Stomach smooth muscle (tissue), 2 donors: ENCODE results near the gene KDM7A.

Experiments used
- H3K27ac ChIP-seq: one replicate; pipeline ENCODE4 v1.7.0; 2013; ENCODE audit warnings: mild to moderate bottlenecking, low read length, inconsistent platforms
- H3K27me3 ChIP-seq, 2 donors: one replicate each; pipeline ENCODE4 v1.7.0; 2013; ENCODE audit warnings: low read length in 2 of 2; ENCODE audit not compliant: insufficient read depth in 2 of 2, control insufficient read depth in 1 of 2
- H3K36me3 ChIP-seq, 2 donors: one replicate each; pipeline ENCODE4 v1.7.0; 2013; ENCODE audit warnings: low read length in 2 of 2; ENCODE audit not compliant: control insufficient read depth in 2 of 2, insufficient read depth in 2 of 2
- H3K4me1 ChIP-seq: one replicate; pipeline ENCODE4 v1.7.0; 2013; ENCODE audit warnings: low read length; ENCODE audit not compliant: control insufficient read depth, insufficient read depth
- H3K4me3 ChIP-seq, 2 donors: one replicate each; pipeline ENCODE4 v1.7.0; 2013; ENCODE audit warnings: low read length in 2 of 2
- H3K9ac ChIP-seq, 2 donors: one replicate each; pipeline ENCODE4 v1.7.0; 2013; ENCODE audit warnings: low read length in 2 of 2, mild to moderate bottlenecking in 1 of 2
- H3K9me3 ChIP-seq, 2 donors: one replicate each; pipeline ENCODE4 v1.7.0; 2013; ENCODE audit warnings: low read length in 2 of 2; ENCODE audit not compliant: control insufficient read depth in 2 of 2
- donor health status: healthy.
- donor health status: Pancreatic carcinoma.

Gene KDM7A

GRCh38 chr7:140176811-140177702 lies at the start of gene KDM7A:
Gene KDM7A (minus strand): TSS chr7:140176983. CDS start chr7:140176937, 46 bp downstream.
- Histone ChIP-seq H3K9me3 (no peaks in the 10 kb centered on the region), H3K27me3 (no peaks in the 10 kb centered on the region), H3K4me3 (peak within 1 kb of the TSS; percentile 74 to 91), H3K4me1 (no peaks in the 10 kb centered on the region), H3K36me3 (no peaks in the 10 kb centered on the region), H3K9ac (peak within 1 kb of the TSS; percentile 83 to 86), H3K27ac (peak within 1 kb of the TSS; percentile 98)

- H3K27ac ChIP-seq, result no peak overlapping the region
- no peaks in the 10 kb centered on the region for H3K9me3 ChIP-seq
- no peak overlapping the region for H3K4me3 ChIP-seq
- H3K36me3 ChIP-seq, result no peaks in the 10 kb centered on the region
- H3K4me1 ChIP-seq, result peaks cover 11% of the 10 kb centered on the region
- H3K27me3 ChIP-seq, result peaks cover 2 to 3% of the 10 kb centered on the region in 2 donors
- H3K9ac ChIP-seq, result no peak overlapping the region
These were observed 48.9 kb upstream of the KDM7A start for GRCh38 chr7:140225562-140226249.

GRCh38 chr7:140223515-140224221 lies 46.9 kb upstream of the KDM7A start:
- H3K9ac ChIP-seq, result no peak overlapping the region
- no peak overlapping the region for H3K27ac ChIP-seq
- no peak overlapping the region for H3K4me3 ChIP-seq
- no peaks in the 10 kb centered on the region for H3K4me1 ChIP-seq
- H3K36me3 ChIP-seq, result no peaks in the 10 kb centered on the region
- no peaks in the 10 kb centered on the region for H3K9me3 ChIP-seq
- H3K27me3 ChIP-seq, result peaks cover 0 to 2% of the 10 kb centered on the region in 2 donors

- H3K9ac ChIP-seq, result no peak overlapping the region
- no peaks in the 10 kb centered on the region for H3K4me1 ChIP-seq
- H3K27ac ChIP-seq, result no peak overlapping the region
- H3K4me3 ChIP-seq, result no peak overlapping the region
- H3K9me3 ChIP-seq, result no peaks in the 10 kb centered on the region
- peaks cover 0 to 2% of the 10 kb centered on the region in 2 donors for H3K27me3 ChIP-seq
- no peaks in the 10 kb centered on the region for H3K36me3 ChIP-seq
These were observed 46.0 kb upstream of the KDM7A start for GRCh38 chr7:140222814-140223213.

DNA sequence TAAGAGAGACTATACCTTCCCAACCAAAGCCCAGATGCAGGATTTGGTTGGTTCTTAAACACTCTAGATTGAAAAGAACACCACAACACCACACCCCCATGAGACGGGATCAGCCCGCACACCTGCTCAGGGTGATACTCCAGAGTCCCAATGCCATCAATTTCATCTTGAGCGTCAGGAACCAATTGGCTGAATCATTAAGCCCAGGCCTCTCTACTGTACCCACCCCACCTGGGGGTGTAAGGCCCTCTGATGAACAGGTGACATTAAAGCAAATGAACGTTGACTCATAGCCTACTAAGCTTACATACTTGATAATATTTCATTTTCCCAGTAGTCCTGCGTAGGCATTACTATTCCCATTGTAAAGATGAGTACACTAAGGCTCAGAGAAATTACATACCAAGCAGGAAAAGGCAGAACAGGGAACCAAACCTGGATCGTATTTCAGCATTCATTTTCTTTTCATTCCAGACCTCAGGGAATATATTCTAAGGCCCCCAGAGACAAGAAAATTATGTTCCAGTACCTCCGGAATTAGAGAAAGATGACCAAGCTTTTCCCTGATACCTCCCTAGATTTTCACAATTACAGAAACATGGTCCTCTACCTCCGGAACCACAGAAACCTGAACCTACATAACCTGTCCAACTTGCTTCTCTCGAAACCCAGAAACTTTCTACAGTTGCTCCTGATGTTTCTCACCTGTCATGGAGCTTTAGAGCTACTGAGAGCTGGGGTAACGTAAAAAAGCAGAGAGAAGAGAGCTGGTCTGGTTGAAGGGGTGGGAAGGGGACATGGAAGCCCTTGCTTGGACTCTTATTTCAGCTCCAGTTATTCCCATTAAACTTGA lies 43.1 kb upstream of the KDM7A start:
- Histone ChIP-seq H3K9me3 (peaks cover 0 to 6% of the 10 kb centered on the region in 2 donors), H3K27me3 (peaks cover 0 to 2% of the 10 kb centered on the region in 2 donors), H3K9ac (no peak overlapping the region), H3K27ac (no peak overlapping the region), H3K36me3 (no peaks in the 10 kb centered on the region), H3K4me1 (no peaks in the 10 kb centered on the region), H3K4me3 (no peak overlapping the region)

- peaks cover 0 to 6% of the 10 kb centered on the region in 2 donors for H3K9me3 ChIP-seq
- no peak overlapping the region for H3K27ac ChIP-seq
- H3K27me3 ChIP-seq, result peaks cover 0 to 2% of the 10 kb centered on the region in 2 donors
- no peak overlapping the region for H3K9ac ChIP-seq
- H3K4me1 ChIP-seq, result no peaks in the 10 kb centered on the region
- no peak overlapping the region for H3K4me3 ChIP-seq
- H3K36me3 ChIP-seq, result no peaks in the 10 kb centered on the region
These were observed 41.9 kb upstream of the KDM7A start for GRCh38 chr7:140218656-140219055.

- no peak overlapping the region for H3K4me3 ChIP-seq
- no peak overlapping the region for H3K9ac ChIP-seq
- H3K4me1 ChIP-seq, result no peaks in the 10 kb centered on the region
- no peaks in the 10 kb centered on the region for H3K36me3 ChIP-seq
- H3K27ac ChIP-seq, result no peak overlapping the region
- H3K9me3 ChIP-seq, result peaks cover 0 to 6% of the 10 kb centered on the region in 2 donors
- H3K27me3 ChIP-seq, result peaks cover 0 to 2% of the 10 kb centered on the region in 2 donors
These were observed 41.1 kb upstream of the KDM7A start for GRCh38 chr7:140217750-140218501.

DNA sequence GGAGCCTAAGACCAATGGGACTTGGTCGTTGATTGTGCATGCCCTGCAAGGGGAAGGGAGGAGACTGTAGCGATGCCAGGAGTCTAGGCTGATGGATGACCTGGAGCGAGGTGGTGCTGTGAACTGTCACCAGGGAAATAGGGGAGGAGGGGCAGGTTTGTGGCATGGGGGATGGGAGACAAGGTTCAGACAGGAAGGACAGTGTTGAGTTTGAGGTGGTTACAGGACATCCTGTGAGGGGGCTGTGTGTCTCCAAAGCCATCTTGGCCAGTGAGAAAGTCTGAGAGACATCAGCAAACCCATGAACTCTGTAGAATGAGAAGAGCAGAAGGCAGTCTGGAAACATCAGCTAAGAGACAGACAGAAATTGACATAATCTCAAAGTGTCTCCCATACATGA lies 38.5 kb upstream of the KDM7A start:
- Histone ChIP-seq H3K27me3 (no peaks in the 10 kb centered on the region), H3K4me1 (no peaks in the 10 kb centered on the region), H3K9me3 (peaks cover 0 to 6% of the 10 kb centered on the region in 2 donors), H3K9ac (no peak overlapping the region), H3K27ac (no peak overlapping the region), H3K36me3 (no peaks in the 10 kb centered on the region), H3K4me3 (no peak overlapping the region)

DNA sequence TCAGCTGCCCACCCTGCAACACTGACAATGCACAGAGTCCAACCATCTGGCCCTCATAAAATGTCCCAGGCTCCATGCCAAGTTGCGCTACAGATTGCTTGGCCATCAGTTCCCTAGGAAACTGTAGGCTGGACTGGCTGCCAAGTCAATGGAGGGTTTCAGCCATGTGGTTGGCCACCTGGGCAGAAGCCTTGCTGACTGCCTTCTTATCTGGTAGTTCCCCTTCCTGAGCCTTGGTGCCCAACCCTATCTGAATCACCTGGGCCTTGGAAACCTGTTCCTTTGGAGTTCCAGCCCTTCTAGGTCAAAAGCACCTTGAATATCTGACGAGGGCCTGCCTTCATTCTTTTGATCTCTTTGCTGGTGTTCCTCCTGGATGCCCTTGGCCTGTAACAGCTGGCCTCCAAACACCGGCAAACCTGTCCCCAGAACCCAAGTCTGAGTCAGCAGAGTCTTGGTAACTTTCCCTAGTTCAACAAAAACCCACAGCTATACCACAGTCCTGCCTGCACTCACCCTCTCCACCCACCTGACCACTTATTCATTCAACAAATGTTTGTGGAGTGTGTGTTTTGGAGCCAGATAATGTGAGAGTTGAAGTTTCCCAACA lies 37.4 kb upstream of the KDM7A start:
- Histone ChIP-seq H3K9ac (no peak overlapping the region), H3K4me3 (no peak overlapping the region), H3K4me1 (no peaks in the 10 kb centered on the region), H3K9me3 (peaks cover 0 to 6% of the 10 kb centered on the region in 2 donors), H3K27ac (no peak overlapping the region), H3K27me3 (no peaks in the 10 kb centered on the region), H3K36me3 (no peaks in the 10 kb centered on the region)
